Measurements from ENCODE around the gene RAP1B.
A peak's percentile ranks its signal among the peaks of the same experiment; 100 is the strongest.

Gene RAP1B

GRCh38 chr12:68580911-68581310 is 29.8 kb upstream of the RAP1B start:
- H3K27me3 ChIP-seq (ENCODE audit: control insufficient read depth in 5 of 5, insufficient read depth in 4 of 5, low read length in 5 of 5): no peaks in the 10 kb centered on the region
- H3K4me1 ChIP-seq (ENCODE audit: control insufficient read depth in 5 of 5, insufficient read depth in 5 of 5, low read length in 5 of 5): peaks cover 0 to 11% (median 0%) of the 10 kb centered on the region in 5 donors
- no peak overlapping the region for H3K9ac ChIP-seq (ENCODE audit: low read length in 5 of 5)
- no peaks in the 10 kb centered on the region for H3K9me3 ChIP-seq (ENCODE audit: control insufficient read depth in 5 of 5, low read length in 5 of 5)
- H3K36me3 ChIP-seq (ENCODE audit: control insufficient read depth in 5 of 5, insufficient read depth in 5 of 5, low read length in 5 of 5): no peaks in the 10 kb centered on the region
- H3K4me3 ChIP-seq (ENCODE audit: low read depth in 1 of 5, low read length in 5 of 5): no peak overlapping the region
- no peak overlapping the region for H3K27ac ChIP-seq (ENCODE audit: low read depth, low read length)

DNA sequence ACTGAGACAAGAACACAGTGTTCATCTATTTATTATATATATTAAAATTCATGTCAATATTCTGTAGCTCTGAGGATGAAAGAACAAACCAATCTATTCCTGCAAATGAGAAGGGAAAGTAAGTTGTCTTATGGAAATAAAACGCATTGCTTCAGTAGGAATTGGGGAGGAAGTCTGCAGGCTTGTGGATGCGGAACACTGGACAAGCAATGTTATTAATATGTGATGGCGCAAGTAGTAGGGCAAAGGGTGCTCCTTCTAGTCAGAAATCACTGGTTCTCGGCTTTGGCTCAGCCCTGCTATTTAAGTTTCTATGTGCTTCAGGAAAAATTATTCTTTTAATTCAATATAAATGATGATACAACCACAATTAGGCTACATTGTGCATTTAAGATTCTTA is 28.8 kb upstream of the RAP1B start:
- Histone ChIP-seq H3K36me3 (ENCODE audit: control insufficient read depth in 5 of 5, insufficient read depth in 5 of 5, low read length in 5 of 5) (no peaks in the 10 kb centered on the region), H3K27me3 (ENCODE audit: control insufficient read depth in 5 of 5, insufficient read depth in 4 of 5, low read length in 5 of 5) (no peaks in the 10 kb centered on the region)

GRCh38 chr12:68585966-68586365 is 24.7 kb upstream of the RAP1B start:
- Histone ChIP-seq H3K27ac (ENCODE audit: low read depth, low read length) (no peak overlapping the region), H3K4me3 (ENCODE audit: low read depth in 1 of 5, low read length in 5 of 5) (no peak overlapping the region), H3K9ac (ENCODE audit: low read length in 5 of 5) (no peak overlapping the region), H3K36me3 (ENCODE audit: control insufficient read depth in 5 of 5, insufficient read depth in 5 of 5, low read length in 5 of 5) (no peaks in the 10 kb centered on the region), H3K9me3 (ENCODE audit: control insufficient read depth in 5 of 5, low read length in 5 of 5) (peaks cover 0 to 17% (median 13%) of the 10 kb centered on the region in 5 donors), H3K4me1 (ENCODE audit: control insufficient read depth in 5 of 5, insufficient read depth in 5 of 5, low read length in 5 of 5) (peaks cover 0 to 11% (median 0%) of the 10 kb centered on the region in 5 donors), H3K27me3 (ENCODE audit: control insufficient read depth in 5 of 5, insufficient read depth in 4 of 5, low read length in 5 of 5) (no peaks in the 10 kb centered on the region)

More for the DNA sequence above, 28.8 kb upstream of the RAP1B start:
- Histone ChIP-seq H3K4me3 (ENCODE audit: low read depth in 1 of 5, low read length in 5 of 5) (no peak overlapping the region), H3K27ac (ENCODE audit: low read depth, low read length) (no peak overlapping the region), H3K9me3 (ENCODE audit: control insufficient read depth in 5 of 5, low read length in 5 of 5) (no peaks in the 10 kb centered on the region), H3K4me1 (ENCODE audit: control insufficient read depth in 5 of 5, insufficient read depth in 5 of 5, low read length in 5 of 5) (peaks cover 0 to 11% (median 0%) of the 10 kb centered on the region in 5 donors), H3K9ac (ENCODE audit: low read length in 5 of 5) (peak overlapping the region in 1 of 5 donors; percentile 51)

GRCh38 chr12:68587448-68587873 is 23.2 kb upstream of the RAP1B start:
- no peak overlapping the region for H3K9ac ChIP-seq (ENCODE audit: low read length in 5 of 5)
- H3K36me3 ChIP-seq (ENCODE audit: control insufficient read depth in 5 of 5, insufficient read depth in 5 of 5, low read length in 5 of 5): no peaks in the 10 kb centered on the region
- H3K4me1 ChIP-seq (ENCODE audit: control insufficient read depth in 5 of 5, insufficient read depth in 5 of 5, low read length in 5 of 5): peaks cover 0 to 4% (median 0%) of the 10 kb centered on the region in 5 donors
- H3K27me3 ChIP-seq (ENCODE audit: control insufficient read depth in 5 of 5, insufficient read depth in 4 of 5, low read length in 5 of 5): no peaks in the 10 kb centered on the region
- no peak overlapping the region for H3K4me3 ChIP-seq (ENCODE audit: low read depth in 1 of 5, low read length in 5 of 5)
- peaks cover 0 to 17% (median 13%) of the 10 kb centered on the region in 5 donors for H3K9me3 ChIP-seq (ENCODE audit: control insufficient read depth in 5 of 5, low read length in 5 of 5)
- H3K27ac ChIP-seq (ENCODE audit: low read depth, low read length): no peak overlapping the region

DNA sequence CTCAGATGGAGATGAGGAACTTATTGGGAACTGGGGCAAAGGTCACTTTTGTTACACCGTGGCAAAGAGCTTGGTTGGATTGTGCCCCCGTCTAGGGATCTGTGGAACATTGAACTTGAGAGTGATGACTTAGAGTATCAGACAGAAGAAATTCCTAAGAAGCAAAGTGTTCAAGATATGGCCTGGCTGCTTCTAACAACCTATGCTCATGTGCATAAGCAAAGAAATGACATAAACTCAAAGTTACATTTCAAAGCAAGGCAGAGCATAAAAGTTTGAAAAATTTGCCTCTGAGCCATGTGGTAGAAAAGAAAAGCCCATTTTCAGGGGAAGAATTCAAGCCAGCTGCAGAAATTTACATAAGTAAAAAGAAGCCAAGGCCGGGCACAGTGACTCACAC is 21.5 kb upstream of the RAP1B start:
- peaks cover 0 to 21% (median 14%) of the 10 kb centered on the region in 5 donors for H3K9me3 ChIP-seq (ENCODE audit: control insufficient read depth in 5 of 5, low read length in 5 of 5)
- H3K4me1 ChIP-seq (ENCODE audit: control insufficient read depth in 5 of 5, insufficient read depth in 5 of 5, low read length in 5 of 5): peaks cover 0 to 4% (median 0%) of the 10 kb centered on the region in 5 donors
- H3K4me3 ChIP-seq (ENCODE audit: low read depth in 1 of 5, low read length in 5 of 5): no peak overlapping the region
- no peaks in the 10 kb centered on the region for H3K36me3 ChIP-seq (ENCODE audit: control insufficient read depth in 5 of 5, insufficient read depth in 5 of 5, low read length in 5 of 5)
- no peak overlapping the region for H3K9ac ChIP-seq (ENCODE audit: low read length in 5 of 5)
- H3K27ac ChIP-seq (ENCODE audit: low read depth, low read length): no peak overlapping the region
- no peaks in the 10 kb centered on the region for H3K27me3 ChIP-seq (ENCODE audit: control insufficient read depth in 5 of 5, insufficient read depth in 4 of 5, low read length in 5 of 5)

DNA sequence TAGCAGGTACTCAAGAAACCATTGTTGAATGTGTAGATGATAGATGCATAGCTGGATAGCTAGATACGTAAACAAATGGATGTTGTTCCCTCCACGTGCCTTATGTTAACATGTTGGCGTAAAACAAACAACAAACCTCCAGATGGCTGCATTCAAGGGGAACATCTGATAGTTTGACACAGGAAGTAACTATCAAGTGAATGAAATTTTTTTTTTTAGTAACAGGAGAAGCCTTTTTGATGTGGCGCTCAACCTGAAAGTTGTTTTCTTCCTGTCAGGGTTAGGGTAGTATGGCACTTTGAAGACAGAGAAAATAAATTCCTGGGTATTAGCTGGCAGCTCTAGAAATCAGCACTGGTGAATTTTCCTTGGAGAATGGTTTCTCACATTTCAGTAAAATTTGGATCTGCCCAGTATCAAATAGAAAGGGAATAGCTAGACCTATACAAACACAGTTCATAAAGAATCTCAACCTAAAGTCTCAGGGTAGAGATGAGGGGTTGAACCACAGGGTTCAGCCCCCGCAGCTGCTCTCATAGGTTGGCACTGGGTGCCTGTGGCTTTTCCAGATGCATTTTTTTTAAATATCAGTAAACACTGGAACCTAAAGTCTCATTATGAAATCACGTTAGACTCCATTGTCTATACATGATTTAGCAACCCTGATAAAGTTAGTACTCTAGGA is 18.8 kb upstream of the RAP1B start:
- H3K4me3 ChIP-seq (ENCODE audit: low read depth in 1 of 5, low read length in 5 of 5): no peak overlapping the region
- H3K27ac ChIP-seq (ENCODE audit: low read depth, low read length): no peak overlapping the region
- no peak overlapping the region for H3K9ac ChIP-seq (ENCODE audit: low read length in 5 of 5)
- H3K4me1 ChIP-seq (ENCODE audit: control insufficient read depth in 5 of 5, insufficient read depth in 5 of 5, low read length in 5 of 5): no peaks in the 10 kb centered on the region
- peaks cover 0 to 21% (median 14%) of the 10 kb centered on the region in 5 donors for H3K9me3 ChIP-seq (ENCODE audit: control insufficient read depth in 5 of 5, low read length in 5 of 5)
- no peaks in the 10 kb centered on the region for H3K27me3 ChIP-seq (ENCODE audit: control insufficient read depth in 5 of 5, insufficient read depth in 4 of 5, low read length in 5 of 5)
- no peaks in the 10 kb centered on the region for H3K36me3 ChIP-seq (ENCODE audit: control insufficient read depth in 5 of 5, insufficient read depth in 5 of 5, low read length in 5 of 5)

GRCh38 chr12:68595241-68595640 is 15.5 kb upstream of the RAP1B start:
- H3K9me3 ChIP-seq (ENCODE audit: control insufficient read depth in 5 of 5, low read length in 5 of 5): peaks cover 0 to 8% (median 3%) of the 10 kb centered on the region in 5 donors
- no peak overlapping the region for H3K27ac ChIP-seq (ENCODE audit: low read depth, low read length)
- no peaks in the 10 kb centered on the region for H3K27me3 ChIP-seq (ENCODE audit: control insufficient read depth in 5 of 5, insufficient read depth in 4 of 5, low read length in 5 of 5)
- no peak overlapping the region for H3K9ac ChIP-seq (ENCODE audit: low read length in 5 of 5)
- no peaks in the 10 kb centered on the region for H3K36me3 ChIP-seq (ENCODE audit: control insufficient read depth in 5 of 5, insufficient read depth in 5 of 5, low read length in 5 of 5)
- no peaks in the 10 kb centered on the region for H3K4me1 ChIP-seq (ENCODE audit: control insufficient read depth in 5 of 5, insufficient read depth in 5 of 5, low read length in 5 of 5)
- no peak overlapping the region for H3K4me3 ChIP-seq (ENCODE audit: low read depth in 1 of 5, low read length in 5 of 5)

DNA sequence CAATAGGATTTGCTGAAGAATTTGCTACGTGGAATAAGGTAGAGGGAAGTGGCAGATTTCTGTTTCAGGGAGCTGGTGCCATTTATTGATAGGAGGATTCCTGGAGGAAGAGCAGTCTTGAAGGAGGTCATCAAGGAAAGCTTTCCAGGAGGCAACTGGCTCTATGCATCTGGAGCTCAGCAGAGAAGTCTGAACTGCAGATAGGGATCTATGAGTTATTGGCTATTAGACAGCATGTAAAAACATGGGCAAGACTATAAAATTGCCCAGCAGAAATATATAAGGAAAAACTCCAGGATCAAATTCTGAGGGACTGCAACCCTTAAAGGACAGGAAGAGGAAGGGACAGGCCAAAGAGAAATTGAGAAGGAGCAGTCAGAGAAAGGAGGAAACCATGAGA is 8.9 kb upstream of the RAP1B start:
- H3K4me3 ChIP-seq (ENCODE audit: low read depth in 1 of 5, low read length in 5 of 5): no peak overlapping the region
- no peaks in the 10 kb centered on the region for H3K4me1 ChIP-seq (ENCODE audit: control insufficient read depth in 5 of 5, insufficient read depth in 5 of 5, low read length in 5 of 5)
- no peaks in the 10 kb centered on the region for H3K9me3 ChIP-seq (ENCODE audit: control insufficient read depth in 5 of 5, low read length in 5 of 5)
- H3K27ac ChIP-seq (ENCODE audit: low read depth, low read length): no peak overlapping the region
- no peak overlapping the region for H3K9ac ChIP-seq (ENCODE audit: low read length in 5 of 5)
- H3K36me3 ChIP-seq (ENCODE audit: control insufficient read depth in 5 of 5, insufficient read depth in 5 of 5, low read length in 5 of 5): no peaks in the 10 kb centered on the region
- no peaks in the 10 kb centered on the region for H3K27me3 ChIP-seq (ENCODE audit: control insufficient read depth in 5 of 5, insufficient read depth in 4 of 5, low read length in 5 of 5)

- H3K27me3 ChIP-seq (ENCODE audit: control insufficient read depth in 5 of 5, insufficient read depth in 4 of 5, low read length in 5 of 5): no peaks in the 10 kb centered on the region
- no peak overlapping the region for H3K4me3 ChIP-seq (ENCODE audit: low read depth in 1 of 5, low read length in 5 of 5)
- H3K9me3 ChIP-seq (ENCODE audit: control insufficient read depth in 5 of 5, low read length in 5 of 5): no peaks in the 10 kb centered on the region
- H3K36me3 ChIP-seq (ENCODE audit: control insufficient read depth in 5 of 5, insufficient read depth in 5 of 5, low read length in 5 of 5): no peaks in the 10 kb centered on the region
- H3K4me1 ChIP-seq (ENCODE audit: control insufficient read depth in 5 of 5, insufficient read depth in 5 of 5, low read length in 5 of 5): no peaks in the 10 kb centered on the region
- H3K27ac ChIP-seq (ENCODE audit: low read depth, low read length): no peak overlapping the region
- no peak overlapping the region for H3K9ac ChIP-seq (ENCODE audit: low read length in 5 of 5)
Measured at GRCh38 chr12:68602720-68603119, 8.0 kb upstream of the RAP1B start.

GRCh38 chr12:68608191-68608590 is 2.5 kb upstream of the RAP1B start:
- Histone ChIP-seq H3K4me1 (ENCODE audit: control insufficient read depth in 5 of 5, insufficient read depth in 5 of 5, low read length in 5 of 5) (peaks cover 3 to 19% (median 15%) of the 10 kb centered on the region in 5 donors), H3K36me3 (ENCODE audit: control insufficient read depth in 5 of 5, insufficient read depth in 5 of 5, low read length in 5 of 5) (no peaks in the 10 kb centered on the region), H3K4me3 (ENCODE audit: low read depth in 1 of 5, low read length in 5 of 5) (no peak overlapping the region), H3K9me3 (ENCODE audit: control insufficient read depth in 5 of 5, low read length in 5 of 5) (no peaks in the 10 kb centered on the region), H3K9ac (ENCODE audit: low read length in 5 of 5) (no peak overlapping the region), H3K27me3 (ENCODE audit: control insufficient read depth in 5 of 5, insufficient read depth in 4 of 5, low read length in 5 of 5) (no peaks in the 10 kb centered on the region), H3K27ac (ENCODE audit: low read depth, low read length) (no peak overlapping the region)

Measured in subcutaneous abdominal adipose tissue (tissue), 5 donors.